HG03442 (cell line): Measurements from ENCODE around the gene SBK2.
"Not testable (repeated sequence)": the region's sequence is repeated elsewhere in the genome, so short reads cannot be mapped to it uniquely, and the experiment has no call there.

ENCODE experiments used
- ATAC-seq: cut with Tn5 transposase; IDR thresholded peaks from one replicate; pipeline ENCODE4 v1.9.1; 2021; ENCODE audit warnings: mild to moderate bottlenecking, moderate library complexity; ENCODE audit not compliant: unreplicated experiment

The SBK2 gene

DNA sequence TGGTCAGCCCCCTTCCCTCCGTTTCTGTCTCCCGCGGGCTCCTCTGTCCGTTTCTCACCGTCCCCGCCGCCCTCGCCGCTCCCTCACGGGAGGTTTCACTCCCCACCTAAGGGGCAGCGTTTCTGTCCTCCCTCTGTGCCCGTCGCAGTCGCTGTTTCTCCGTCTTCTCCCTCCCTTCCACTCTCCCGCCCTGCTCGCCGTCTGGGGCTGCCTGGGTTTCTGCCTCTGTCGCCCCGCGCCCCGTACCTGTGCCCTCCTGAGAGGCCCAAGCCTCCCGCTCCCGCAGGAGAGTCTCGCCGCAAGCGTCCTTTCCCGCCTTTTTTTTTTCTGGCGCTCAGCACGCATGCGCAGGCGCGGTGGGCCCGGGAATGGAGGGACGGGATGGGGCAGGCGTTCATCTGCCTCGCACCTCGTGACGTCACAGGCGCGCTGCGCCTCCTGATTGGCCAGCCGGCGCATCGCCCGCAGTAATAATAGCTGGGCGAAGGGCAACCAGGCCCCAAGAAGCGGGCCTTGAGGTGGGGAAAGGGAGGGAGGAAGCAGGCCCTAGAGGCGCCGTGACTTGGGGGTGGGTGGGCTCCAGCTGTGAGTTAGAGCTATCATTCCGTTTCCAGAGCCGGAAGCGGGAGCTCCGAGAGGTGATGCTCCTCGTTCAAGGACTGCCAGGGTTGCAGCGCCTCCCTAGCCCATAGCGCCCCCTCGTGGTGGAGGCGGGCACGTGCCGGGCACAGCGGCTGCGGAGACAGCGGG is 33.3 kb downstream of the SBK2 start:
- peak; percentile 90 for ATAC-seq

DNA sequence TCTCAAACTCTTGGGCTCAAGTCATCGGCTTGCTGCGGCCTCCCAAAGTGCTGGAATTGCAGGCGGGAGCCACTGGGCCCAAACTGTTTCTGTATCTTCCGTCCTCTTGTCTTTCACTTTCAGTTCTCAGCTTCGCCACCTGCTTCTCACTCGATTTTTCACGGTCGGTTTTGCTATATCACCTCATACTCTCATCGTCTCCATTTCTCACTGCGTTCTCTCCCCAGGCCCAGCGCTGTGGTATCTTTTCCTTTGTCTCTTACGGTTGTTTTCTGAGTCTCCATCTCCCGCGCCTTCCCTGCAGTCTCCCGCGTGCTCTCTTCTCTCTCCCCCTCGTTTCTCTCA is 33.8 kb downstream of the SBK2 start:
- no peak for ATAC-seq

DNA sequence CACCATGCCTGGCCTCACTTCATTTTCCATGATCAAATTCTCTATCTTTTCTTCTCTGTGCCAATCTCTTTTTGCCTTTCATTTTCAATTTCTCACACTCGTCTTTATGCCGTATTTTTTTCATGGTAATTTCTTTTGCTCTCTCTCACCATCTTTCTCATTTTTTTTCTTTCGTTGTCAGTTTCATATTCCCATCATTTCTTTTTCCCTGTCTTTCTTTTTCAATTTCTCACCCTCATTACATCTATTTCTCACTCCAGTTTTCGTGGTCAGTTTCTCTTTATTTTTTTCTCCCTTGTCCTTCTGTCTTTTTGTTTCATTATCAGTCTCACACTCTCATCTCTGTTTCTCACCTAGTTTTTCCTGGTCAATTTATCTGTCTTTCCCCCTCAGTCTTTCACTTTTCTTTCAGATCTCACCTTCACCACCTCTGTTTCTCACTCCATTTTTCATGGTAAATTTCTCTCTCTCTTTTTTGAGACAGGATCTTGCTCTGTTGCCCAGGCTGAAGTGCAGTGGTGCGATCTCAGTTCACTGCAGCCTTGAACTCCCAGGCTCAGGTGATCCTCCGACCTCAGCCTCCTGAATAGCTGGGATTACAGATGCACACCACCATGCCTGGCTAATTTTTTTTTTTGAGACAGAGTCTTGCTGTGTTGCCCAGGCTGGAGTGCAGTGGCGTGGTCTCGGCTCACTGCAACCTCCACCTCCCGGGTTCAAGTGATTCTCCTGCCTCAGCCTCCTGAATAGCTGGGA is 34.6 kb downstream of the SBK2 start:
- no peak for ATAC-seq

DNA sequence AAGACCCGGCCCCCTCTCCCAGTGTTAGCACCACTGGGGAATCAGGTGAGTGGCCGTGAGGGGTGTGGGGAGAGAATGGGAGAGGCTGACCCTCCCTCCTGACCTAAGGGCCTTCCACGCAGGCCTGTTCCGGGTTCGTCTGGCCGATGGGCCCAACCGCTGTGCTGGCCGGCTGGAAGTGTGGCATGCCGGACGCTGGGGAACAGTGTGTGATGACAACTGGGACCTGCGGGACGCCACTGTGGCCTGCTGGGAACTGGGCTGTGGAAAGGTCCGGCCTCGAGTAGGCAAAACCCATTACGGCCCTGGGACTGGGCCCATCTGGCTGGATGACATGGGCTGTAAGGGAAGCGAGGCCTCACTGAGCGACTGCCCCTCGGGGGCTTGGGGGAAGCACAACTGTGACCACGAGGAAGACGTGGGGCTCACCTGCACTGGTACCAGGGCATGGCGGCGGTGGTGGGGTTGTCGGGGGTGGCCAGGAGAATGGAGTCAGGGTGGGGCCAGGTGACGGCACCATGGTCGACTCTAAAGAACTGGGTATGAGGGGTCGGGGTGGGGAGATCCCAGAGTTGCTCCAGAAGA is 36.5 kb downstream of the SBK2 start:
- no peak for ATAC-seq

DNA sequence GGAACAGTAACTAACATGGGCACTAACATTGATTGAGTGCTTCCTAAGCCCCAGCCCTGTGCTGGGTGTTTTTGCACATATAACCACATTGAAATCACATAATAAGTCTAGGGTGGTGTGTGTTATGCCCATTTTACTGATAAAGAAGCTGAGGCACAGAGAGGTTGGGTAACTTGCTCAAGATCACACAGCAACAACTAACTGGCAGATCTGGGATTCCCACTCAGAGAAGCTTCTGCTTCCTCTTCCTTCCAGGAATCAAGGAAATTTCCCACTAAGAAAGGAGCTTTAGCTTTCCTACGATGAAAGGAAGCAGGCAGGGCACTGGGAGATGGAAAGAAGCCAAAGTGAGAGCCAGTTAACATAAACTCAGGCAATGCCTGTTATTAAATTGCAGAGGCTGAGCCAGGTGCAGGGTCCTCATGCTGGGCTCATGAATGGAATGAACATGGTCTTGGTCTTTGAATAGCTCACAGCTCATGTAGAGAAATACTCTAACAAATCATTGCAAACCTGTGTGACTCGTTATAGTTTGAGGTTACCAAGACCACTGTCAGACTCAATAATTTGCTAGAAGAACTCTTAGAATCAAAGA is 38.6 kb downstream of the SBK2 start:
- ATAC-seq: no peak

DNA sequence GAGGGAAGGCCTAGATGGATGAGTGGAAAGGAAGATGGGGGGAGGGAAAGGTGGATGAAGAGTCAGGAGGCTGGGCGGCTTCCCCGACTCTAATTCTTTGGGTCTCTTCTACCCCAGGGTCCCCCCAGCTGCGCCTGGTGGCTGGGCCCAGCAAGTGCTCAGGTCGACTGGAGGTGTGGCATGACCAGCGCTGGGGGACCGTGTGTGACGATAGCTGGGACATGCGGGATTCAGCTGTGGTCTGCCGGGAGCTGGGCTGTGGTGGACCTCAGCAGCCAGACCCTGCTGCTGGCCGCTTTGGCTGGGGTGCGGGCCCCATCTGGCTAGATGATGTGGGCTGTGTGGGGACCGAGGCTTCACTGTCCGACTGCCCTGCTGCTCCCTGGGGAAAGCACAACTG is 39.2 kb downstream of the SBK2 start:
- ATAC-seq: no peak

DNA sequence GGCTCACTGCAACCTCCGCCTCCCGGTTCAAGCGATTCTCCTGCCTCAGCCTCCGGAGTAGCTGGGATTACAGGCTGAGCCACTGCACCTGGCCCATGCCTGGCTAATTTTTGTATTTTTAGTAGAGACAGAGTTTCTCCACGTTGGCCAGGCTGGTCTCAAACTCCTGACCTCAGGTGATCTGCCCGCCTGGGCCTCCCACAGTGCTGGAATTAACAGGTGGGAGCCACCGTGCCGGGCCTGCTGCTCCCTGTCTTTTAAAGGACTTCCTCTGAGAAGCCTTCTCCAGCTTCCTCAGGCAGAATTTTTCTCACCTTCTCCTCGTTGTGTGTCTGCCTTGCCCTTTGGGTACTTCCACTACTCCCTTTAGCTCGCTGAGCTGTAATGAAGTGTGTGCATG is 40.1 kb downstream of the SBK2 start:
- ATAC-seq: not testable (repeated sequence)

DNA sequence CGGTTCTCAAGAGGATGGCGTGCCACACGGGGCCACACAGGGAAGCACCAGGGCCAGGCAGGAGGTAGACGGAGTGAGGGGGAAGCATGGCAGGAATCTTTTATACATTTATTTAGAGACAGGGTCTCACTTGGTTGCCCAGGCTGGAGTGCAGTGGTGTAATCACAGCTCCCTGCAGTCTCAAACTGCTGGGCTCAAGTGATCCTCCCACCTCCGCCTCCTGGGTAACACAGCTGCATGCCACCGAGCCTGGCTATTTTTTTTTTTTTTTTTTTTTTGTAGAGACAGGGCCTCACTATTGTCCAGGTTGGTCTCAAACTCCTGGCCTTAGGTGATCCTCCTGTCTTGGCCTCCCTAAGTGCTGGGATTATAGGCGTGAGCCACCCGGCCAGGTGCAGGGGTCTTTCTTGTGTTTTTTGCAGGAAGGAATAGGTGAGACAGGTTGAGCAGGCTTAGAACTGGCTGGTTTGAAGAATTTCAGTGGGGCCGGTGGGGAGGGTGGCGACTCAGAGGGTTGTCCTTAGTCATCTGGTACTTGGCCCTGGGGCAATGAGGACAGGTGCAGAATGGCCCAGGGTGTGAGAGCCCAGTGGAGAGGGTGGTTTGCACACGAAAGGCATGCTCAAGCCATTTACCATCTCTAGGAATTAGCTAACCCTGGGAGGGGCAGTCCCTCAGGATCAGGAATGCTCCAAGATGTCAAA is 41.1 kb downstream of the SBK2 start:
- no peak for ATAC-seq

DNA sequence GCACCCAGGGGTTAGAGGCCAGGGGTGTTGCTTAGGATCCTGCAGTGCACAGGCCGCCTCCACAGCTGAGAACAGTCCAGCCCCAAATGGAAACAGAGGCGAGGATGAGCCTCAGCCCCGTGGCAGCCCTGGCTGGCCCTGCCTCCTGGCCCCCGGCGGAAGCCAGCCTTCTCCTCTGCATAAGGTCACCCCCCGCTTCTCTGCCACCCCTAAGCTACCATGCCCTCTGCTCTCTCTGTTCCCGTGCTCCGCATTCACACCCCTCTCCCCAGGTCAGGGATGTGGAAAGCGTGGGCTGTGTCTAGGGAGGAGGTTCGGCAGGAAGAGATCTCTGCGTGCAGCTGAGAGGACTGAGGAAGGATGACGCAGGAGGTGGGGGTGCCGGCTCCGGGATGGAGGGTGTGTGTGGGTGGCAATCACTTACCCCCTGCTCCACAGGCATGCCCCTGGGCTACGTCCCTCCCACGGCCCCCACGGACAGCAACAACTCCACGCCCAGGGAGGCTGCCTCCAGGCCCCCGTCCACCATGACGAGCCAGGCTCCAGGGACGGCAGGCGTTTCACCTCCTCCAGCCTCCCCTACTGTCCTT is 42.7 kb downstream of the SBK2 start:
- no peak for ATAC-seq

DNA sequence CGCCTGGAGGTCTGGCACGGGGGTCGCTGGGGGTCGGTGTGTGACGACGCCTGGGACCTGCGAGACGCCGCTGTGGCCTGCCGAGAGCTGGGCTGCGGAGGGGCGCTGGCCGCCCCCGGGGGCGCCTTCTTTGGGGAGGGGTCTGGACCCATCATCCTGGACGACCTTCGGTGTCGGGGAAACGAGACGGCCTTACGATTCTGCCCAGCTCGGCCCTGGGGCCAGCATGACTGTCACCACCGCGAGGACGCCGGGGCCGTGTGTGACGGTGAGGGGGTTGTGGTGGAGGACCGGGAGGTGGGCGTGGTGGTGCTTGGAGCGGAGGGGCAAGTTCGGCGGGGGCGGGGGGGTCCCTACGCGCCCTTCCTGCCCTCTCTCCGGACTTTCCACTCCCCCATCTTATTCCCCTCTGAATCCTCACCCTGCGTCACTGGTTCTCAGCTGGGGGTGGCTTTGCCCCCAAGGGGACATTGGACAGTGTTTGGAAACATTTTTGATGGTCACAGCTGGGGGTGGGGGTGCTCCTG is 43.2 kb downstream of the SBK2 start:
- ATAC-seq: no peak

DNA sequence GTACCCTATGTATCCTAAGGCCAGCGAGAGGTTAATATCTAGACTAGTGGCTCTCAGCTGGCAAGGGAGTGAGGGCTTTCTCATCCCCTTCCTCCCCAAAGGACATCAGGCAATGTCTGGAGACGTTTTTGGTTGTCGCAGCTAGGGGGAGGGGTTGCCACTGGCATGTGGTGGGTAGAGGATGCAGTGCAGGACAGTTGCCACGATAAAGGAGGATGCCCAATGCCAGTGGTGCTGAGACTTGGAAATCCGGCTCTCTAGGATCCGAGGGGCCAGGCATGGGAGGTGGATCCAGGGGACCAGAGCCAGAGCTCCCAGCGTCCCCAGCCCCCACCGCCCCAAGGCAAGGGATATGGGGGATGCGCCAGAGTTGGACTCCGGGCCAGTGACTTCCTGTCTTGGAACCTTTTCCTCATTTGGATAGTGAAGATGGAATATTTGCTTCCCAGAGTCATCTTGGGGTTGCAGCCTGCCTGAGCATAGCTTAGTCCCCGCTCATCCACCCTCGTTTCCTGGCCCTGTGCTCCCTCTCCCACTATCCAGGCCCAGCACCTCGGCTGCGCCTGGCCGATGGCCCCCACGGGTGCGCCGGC is 43.8 kb downstream of the SBK2 start:
- ATAC-seq: no peak

DNA sequence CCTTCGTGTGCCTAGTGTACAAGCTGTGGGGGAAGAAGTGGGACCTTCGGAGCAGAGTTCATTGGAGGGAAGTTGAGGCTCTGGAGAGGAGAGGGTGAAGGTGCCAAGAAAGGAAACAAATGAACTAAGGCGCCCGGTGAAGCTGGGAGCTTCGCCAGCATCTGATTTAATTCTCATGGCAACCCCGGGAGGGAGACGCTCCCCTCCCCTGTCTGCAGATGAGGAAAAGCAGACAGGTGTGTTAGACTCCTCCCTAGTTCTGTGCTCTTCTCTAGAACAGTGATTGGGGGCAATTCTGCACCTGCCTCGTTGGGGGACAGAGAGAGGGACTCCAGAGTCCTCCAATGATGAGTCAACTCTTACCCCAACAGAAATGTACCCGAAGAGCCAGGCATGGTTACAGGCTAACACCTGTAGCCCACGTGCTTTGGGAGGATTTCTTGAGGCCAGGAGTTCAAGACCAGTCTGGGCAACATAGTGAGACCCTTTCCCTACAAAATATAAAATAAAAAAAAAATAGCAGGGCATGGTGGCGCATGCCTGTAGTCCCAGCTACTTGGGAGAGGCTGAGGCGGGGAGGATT is 44.5 kb downstream of the SBK2 start:
- ATAC-seq: no peak

DNA sequence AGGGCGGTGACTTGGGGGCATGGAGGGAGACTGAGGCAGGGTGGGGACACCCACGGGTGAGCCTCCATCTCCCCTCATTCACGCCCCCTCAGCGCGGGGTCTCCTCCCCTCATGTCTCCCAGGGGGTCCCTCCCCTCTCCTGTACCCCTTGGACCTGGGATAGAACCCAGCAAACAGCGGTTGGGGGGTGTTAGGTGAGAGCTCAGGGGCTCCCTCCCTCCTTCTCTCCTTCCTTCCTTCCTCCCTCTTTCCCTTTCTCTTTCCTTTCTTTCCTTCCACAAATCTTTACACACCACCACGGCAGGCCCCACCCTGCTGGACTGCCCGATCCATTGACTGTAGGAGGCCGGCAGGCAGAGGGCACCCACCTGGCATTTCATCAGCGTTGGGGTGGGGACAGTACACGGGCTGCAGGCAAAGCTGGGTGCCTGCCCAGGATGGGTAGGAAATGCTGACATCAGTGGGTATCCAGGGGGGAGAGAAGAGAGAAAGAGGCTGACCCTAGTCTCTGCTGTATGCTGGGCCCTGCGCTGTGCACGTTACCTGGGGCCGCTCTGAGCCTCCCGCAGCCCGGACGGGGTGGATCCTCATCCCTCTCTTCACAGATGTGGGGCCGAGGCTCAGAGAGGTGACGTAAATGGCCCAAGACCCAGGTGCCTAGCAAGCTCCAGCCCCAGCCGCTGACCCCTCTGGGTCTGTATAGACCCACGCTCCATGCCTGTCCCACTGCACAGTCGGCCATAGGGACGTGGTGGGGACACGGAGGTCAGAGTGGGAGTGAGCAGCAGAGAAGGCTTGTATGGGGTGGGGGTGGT is 45.2 kb downstream of the SBK2 start:
- ATAC-seq: no peak

DNA sequence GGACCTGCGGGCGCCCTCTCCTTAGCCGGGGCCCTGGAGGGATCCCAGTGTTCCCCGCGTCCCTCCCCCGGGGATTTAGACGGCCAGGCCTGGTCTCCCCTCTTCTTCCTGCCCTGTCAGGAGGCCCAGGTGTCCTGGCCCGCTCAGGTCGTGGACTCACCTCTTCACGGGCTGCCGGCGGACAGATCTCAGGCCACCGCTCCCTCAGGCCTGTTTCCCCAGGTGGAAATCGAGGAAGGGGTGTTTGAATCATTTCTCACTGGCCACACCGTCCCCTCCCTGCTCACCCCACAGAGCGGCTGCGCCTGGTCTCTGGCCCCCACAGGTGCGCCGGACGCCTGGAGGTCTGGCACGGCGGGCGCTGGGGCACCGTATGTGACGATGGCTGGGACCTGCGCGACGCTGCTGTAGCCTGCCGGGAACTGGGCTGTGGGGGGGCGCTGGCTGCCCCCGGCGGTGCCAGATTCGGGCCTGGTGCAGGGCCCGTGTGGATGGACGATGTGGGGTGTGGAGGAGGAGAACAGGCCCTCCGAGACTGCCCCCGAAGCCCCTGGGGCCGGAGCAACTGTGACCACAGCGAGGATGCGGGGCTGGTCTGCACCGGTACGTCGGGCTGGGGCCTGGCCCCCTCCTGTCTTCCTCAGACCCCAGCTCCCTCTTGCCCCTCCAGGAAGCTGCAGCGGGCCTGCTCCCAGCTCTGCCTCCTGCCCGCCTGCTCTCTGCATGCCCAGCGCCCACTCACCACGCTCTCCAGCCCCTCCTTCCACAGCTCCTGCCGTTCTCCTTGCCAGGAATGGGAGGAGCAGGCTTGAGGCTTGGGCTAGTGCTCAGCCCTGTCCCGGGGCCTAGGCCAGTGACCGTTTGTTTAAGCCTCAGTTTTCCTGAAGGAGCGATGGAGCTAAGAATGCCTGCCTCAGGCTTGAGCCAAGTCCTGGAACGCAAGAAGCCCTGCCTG is 46.2 kb downstream of the SBK2 start:
- no peak for ATAC-seq

DNA sequence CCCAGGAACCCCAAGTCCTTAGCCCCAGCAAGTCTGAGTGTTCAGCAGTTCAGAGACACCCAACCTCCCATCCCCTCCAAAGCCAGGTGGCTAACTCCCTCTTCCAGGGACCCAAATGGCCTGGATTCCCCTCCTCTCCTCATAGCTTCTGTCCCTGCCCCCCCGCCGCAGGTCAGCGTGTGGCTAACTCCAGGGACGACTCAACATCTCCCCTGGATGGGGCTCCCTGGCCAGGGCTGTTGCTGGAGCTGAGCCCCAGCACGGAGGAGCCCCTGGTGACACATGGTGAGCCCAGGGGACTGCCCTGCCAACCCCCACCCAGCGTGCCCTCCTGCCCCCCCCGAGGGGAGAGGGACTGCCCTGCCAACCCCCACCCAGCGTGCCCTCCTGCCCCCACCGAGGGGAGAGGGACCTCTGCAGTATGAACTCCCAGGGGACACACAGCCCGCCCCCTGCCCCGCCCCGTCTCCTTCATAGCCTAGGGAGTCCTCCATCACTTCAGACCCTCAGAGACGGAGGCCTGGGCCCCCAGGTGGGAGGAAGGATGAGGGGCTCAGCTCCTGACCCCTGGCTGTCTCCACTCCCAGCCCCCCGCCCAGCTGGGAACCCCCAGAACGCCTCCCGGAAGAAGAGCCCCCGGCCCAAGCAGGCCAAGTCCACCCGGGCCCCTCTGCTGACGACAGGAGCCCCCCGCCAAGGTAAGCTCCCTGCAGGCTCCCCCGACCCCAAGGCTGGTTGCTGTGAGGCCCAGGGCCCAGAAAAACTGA is 47.0 kb downstream of the SBK2 start:
- ATAC-seq: no peak

DNA sequence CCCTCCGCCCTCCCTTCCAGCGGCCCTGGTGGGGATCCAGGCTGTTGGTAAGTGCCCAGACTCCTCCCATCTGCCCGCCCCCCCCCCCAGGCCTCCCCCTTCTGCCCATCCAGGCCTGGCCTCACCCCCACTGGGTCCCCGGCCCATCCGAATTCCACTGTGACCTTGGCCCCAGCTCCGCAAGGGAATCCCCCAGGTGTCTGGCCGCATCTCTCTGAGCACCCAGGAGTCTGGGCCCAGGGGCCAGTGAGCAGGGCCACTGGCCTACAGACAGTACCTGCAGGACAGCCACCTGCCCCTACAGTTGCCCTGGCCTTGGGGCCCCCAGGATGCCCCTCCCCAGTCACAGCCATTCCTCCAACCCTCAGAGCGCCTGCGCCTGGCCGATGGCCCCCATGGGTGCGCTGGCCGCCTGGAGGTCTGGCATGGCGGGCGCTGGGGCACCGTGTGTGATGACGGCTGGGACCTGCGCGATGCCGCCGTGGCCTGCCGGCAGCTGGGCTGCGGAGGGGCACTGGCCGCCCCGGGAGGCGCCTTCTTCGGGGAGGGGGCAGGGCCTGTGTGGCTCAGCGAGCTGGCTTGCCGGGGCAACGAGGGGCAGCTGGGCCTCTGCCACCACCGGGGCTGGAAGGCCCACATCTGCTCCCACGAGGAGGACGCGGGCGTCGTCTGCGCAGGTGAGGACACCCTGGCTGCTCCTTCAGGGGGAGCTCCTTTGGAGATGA is 47.8 kb downstream of the SBK2 start:
- no peak for ATAC-seq
